ENCODE data around the gene DTL.

Gene DTL

GRCh38 chr1:212098771-212099170 is 63.2 kb downstream of the DTL start:
- DNase-seq = no peak

- no peak for DNase-seq
Observed at GRCh38 chr1:212101251-212101650, 65.7 kb downstream of the DTL start.

- no peak for DNase-seq
Observed at GRCh38 chr1:212101735-212102134, 66.2 kb downstream of the DTL start.

- DNase-seq = no peak
Observed at GRCh38 chr1:212104586-212105325, 69.2 kb downstream of the DTL start.

GRCh38 chr1:212106286-212106792 is 70.8 kb downstream of the DTL start:
- DNase-seq = no peak

- DNase-seq = no peak
Observed at GRCh38 chr1:212107481-212107880, 71.9 kb downstream of the DTL start.

- no peak for DNase-seq
Observed at GRCh38 chr1:212108187-212108586, 72.6 kb downstream of the DTL start.

GRCh38 chr1:212108981-212109380 is 73.4 kb downstream of the DTL start:
- DNase-seq = no peak

GRCh38 chr1:212109728-212110127 is 74.2 kb downstream of the DTL start:
- no peak for DNase-seq

GRCh38 chr1:212110617-212111016 is 75.1 kb downstream of the DTL start:
- no peak for DNase-seq

GRCh38 chr1:212111536-212111935 is 76.0 kb downstream of the DTL start:
- no peak for DNase-seq

GRCh38 chr1:212113706-212114105 is 78.2 kb downstream of the DTL start:
- DNase-seq = no peak

- DNase-seq = no peak
Observed at GRCh38 chr1:212118167-212118871, 82.8 kb downstream of the DTL start.

GRCh38 chr1:212118872-212119260 is 83.3 kb downstream of the DTL start:
- DNase-seq = no peak

- no peak for DNase-seq
Observed at GRCh38 chr1:212119397-212119837, 83.9 kb downstream of the DTL start.

- no peak for DNase-seq
Observed at GRCh38 chr1:212119863-212120262, 84.3 kb downstream of the DTL start.

GRCh38 chr1:212121779-212122178 is 86.2 kb downstream of the DTL start:
- DNase-seq = no peak

- no peak for DNase-seq
Observed at GRCh38 chr1:212124690-212125582, 89.4 kb downstream of the DTL start.

- no peak for DNase-seq
Observed at GRCh38 chr1:212125654-212126053, 90.1 kb downstream of the DTL start.

- no peak for DNase-seq
Observed at GRCh38 chr1:212127221-212127620, 91.7 kb downstream of the DTL start.

- no peak for DNase-seq
Observed at GRCh38 chr1:212129781-212130180, 94.2 kb downstream of the DTL start.

- peak; percentile 1 for DNase-seq
Observed at GRCh38 chr1:212132025-212132424, 96.5 kb downstream of the DTL start.

- no peak for DNase-seq
Observed at GRCh38 chr1:212133319-212133718, 97.8 kb downstream of the DTL start.
